Epidermal melanocyte (primary cell): ENCODE data around the gene GPC5.

Experiments used
- DNase-seq: peaks from one replicate; pipeline ENCODE4 v3.0.0; 2011; ENCODE audit warnings: low spot score; ENCODE audit not compliant: insufficient read length

Gene GPC5

DNA sequence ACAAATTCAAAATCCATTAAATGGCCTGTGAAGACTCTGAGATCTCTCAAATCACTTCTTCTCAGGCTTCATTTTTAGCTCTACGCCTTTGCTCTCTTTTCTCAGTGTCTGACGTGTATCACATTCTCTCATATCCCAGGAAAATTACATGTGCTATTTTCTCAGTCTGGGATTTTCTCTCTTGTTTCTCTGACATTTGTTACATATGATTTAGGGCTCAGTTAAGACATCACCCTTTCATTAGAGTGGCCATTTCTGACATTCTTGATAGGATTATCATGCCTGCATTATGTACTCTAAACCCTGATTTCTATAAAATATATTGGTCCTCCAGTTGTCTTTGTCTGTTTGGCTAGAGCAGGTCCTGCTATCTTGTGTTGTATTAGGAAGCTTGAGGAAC, 136.6 kb downstream of the GPC5 start:
- no peak for DNase-seq

DNA sequence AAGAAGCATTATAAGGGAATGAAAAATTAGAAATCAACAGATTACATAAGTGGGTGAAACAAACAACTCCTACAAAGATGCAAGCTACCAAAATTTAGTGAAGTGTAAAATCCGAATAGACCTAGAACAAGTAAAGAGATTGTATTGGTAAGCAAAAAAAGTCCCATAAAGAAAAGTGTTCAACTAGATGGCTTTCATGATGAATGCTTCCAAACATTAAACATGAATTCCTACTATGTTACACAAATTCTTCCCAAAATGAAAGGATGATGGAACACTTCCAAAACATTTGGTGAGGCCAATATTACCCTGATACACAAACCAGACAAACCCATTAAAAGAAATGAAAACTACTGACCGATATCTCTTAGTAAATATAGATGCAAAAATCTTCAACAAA, 139.0 kb downstream of the GPC5 start:
- no peak for DNase-seq

DNA sequence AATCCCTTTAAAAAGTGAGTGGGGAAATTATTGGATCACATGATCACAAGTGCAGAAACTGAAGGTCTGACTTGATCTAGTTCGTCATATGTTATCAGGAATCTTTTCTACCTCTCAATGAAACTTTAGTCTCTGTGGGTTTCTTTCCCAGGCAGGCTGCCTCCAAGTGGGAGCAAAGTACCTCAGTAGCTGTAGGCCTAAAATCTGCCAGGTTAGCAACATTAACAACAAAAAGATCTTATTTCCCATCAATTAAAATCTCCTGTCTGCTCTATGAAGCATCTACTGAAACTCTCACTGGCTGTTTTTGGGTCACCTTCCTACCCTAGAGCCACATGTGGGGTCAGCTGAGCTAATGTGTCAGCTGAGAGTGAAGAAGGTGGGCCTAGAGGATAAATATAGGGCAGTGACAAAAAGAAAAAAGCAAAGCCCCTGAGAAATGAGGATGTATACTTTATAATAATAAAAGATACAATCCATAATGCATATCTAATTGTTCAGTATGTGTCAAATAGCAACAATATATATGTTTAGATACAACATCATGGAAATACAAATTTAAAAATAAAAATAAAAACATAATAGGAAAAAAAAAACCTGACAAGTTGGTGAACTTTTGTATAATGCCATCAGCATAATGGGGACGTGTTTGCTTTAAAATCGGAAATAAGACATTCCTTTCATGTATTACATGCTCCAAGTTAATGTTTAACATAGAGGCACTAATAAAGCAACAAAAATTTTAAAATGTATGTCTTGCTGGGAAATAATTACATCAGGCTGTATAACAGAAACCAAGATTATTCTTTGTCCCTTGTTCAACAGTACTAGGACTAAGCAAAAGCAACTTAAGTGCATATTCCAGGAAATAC, 141.1 kb downstream of the GPC5 start:
- no peak for DNase-seq

DNA sequence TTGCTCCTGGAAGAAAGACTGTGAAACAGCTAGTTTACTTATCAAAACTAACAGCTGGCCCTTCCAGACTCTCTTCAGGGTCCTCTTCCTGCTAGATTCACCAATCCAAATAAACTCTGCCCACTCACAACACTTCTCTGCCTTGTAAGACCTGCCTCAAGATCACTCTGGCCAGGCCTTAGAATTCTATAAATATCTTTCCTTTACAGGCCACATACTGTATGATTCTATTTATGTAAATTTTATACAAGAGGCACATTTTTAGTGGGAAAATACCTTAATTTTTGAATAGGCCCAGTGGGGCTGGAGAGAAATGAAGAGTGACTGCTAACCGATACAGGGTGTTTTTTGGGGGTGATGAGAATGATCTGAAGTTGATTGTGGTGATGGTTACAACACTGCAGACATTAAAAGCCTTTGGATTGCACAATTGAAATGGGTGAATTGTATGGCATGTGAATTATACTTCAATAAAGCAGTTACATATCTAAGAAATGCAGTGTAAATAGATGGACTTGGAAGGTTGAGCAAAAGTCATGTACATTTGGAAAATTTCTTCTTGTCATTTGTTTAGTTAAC, 141.8 kb downstream of the GPC5 start:
- no peak for DNase-seq

DNA sequence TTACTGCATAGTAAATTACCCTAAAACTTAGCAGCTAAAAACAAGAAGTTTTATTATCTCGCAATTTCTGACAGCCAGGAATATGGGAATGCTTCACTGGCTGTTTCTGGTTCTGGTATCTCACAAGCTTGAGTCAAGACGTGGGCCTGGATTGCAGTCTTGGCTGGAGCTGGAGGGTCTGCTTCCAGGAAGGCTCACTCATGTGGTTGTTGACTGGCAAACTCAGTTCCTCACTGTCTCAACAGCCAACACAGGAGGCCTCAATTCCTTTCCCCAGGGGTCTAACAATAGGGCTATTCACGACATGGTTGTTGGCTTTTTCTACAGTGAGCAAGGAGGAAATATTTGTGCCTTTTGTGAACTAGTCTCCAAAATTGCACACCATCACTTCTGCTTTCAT, 146.3 kb downstream of the GPC5 start:
- no peak for DNase-seq

DNA sequence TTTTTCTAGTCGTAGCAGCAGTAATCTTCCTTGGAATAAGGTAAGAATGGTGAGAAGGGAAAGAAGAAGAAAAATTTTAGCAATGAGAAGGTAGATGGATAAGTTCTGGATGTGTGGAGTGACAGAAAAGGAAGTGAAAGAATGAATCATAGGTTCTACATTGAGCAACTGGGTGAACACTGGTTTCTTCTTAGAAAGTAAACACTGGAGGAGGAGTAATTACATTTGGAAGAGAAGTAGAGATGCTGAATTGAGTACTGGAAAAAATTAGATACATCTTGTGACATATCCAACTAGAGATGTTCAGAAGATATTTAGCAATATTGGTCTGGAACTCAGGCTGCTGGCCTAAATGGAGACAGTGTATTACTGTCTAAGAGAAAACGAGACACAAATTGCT, 148.5 kb downstream of the GPC5 start:
- DNase-seq: no peak

DNA sequence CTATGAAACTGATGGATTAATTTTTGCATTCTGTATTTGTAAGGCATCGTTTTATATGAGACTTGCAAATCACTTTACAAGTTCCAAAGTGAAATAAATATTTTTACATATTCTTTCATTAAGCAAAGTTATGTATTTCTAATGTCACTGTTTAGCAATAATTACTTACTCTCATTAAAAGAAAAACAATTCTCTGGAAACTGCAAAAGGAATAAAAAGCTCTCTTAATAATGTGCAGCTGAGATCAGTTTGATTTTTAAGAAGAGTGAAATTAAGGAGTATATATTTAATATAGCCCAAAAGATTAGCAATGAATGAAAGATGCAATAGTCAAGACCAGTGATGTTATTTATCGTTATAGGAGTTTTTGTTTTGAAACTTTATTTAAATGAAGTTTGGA, 155.2 kb downstream of the GPC5 start:
- no peak for DNase-seq

DNA sequence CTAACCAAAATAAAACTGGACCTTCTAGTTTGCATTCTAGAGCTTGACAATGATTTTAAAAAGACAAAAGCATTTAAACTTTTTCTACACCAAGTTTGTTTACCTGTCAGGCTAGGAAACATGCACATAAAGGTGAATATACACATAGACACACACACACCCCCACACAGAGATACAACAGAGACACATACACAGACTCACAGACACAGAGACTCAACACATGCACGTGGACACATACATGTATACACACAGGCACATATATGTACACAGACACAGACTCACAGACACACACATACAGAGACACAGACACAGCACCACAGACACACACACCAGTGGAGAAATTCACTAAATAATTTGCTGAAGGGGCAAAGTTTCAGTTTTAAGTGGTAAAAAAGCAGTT, 155.7 kb downstream of the GPC5 start:
- DNase-seq: no peak

DNA sequence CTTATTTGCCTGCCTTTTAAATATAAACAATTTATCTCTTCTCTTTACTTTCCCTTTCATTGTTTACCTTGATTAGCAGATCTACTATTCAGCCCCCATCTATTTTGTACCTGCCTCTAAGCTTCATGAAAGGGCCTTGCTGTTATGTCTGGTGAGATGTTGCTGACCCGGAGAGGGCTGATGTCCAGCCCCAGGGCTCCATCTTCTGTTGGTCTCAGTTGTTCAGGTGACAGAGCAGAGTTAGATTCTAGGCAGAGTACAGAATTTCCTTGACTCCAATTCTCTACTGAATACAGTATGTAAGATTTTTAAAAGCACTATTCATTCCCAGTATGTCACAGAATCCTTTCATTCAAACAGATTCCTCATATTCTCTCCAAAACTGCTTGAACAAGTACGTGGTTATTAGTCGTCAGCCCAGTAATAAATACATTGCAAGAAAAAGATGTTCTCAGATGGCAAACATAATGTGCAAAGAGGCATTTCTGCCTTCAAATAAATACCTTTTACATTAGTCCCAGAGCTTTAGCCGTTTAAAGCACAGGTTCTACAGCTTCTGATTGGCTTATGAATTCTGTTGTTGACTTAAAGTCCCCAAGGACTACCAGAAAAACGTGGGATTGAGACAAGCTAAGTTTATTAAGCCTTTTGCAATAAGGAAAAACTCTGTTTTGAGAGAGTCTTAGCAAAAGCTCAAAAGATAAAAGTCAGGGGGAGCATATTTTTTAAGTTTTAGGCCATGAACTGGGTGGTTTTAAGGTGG, 159.1 kb downstream of the GPC5 start:
- DNase-seq: no peak

DNA sequence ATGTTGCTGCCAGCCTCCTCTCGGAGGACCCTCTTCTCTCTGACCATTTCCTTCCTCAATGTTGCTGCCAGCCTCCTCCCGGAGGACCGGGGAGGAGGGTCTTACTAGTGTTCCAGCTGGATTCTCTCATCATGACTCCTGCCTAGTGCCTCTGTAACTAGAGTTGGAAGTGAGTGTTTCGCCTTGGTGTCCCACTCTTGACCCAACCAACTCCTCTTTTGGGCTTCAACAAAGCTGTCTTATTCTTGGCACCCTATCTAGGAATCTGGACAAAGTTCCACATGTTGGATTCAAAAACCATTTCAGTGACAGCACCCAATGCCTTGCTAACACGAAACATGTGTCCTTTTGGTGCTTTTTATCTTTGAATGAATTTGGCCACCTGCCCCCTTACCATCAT, 165.4 kb downstream of the GPC5 start:
- no peak for DNase-seq

DNA sequence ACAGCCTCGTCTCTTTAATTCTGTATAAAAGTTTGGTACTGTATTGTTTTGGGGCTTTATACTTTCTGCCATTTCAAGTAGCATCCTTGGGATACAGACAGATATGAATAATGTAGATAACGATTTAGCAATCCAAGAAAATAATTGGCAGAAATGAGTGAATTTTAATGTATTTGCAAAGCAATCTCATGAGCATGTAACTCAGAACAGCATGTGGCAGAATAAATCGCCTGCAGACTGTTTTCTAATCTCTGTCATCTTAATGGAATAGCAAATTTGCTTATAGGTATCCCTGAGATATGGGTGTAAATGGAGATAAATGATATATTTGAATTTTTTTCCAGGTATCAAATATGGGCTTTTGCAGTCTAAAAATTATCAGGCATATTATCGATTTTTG, 166.0 kb downstream of the GPC5 start:
- no peak for DNase-seq

DNA sequence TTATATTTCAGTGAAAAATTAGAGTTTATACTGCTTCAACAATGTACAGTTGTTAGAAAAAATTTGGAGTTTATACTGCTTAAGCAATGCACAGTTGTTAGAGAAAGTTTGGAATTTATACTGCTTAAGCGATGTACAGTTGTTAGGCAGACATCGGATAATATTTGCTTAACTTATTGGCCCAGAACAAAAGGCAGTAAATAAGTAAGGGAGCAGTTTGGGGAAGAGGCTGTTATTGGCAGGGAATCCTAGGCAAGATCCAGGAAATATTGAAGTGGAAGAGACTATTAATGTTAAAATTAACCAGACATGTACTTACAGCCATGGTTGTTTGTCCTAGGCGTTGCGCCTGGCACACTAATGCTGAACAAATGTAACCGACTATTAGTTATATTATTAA, 166.9 kb downstream of the GPC5 start:
- no peak for DNase-seq

DNA sequence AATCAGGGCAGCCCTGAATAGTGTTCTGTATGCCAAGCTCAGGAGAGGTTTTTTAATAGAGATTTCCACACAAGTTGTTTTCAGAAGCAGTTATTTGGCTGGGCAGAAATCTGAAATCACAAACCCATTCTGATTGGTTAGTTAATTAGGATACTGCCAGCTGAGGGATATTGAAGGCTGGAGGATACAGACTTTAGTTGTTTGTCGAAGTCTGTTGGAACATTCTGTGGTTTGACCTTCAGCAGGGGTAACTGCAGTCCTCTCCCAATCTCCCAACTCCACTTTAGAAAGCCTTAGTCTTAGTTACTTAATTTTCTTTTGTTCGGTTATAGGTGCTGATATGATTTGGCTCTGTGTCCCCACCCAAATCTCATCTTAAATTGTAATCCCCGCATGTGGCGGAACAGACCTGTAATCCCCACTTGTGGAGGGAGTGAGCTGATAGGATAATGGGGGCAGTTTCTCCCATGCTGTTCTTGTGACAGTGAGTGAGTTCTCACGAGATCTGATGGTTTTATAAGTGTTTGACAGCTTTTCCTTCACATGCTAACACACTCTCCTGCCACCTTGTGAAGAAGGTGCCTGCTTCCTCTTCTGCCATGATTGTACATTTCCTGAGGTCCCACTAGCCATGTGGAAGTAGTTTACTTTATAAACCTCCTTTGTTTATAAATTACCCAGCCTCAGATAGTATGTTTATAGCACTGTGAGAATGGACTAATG, 169.2 kb downstream of the GPC5 start:
- DNase-seq: no peak

DNA sequence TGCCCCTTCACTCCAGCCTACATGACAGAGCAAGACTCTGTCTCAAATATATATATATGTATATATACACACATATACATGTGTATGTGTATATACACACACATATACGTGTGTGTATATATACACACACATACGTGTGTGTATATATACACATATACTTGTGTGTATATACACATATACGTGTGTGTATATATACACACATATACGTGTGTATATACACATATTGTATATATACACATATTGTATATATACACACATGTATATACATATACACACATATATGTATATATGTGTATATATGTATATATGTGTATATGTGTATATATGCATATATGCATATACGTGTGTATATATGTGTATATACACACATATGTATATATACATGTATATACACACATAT, 173.3 kb downstream of the GPC5 start:
- no peak for DNase-seq

DNA sequence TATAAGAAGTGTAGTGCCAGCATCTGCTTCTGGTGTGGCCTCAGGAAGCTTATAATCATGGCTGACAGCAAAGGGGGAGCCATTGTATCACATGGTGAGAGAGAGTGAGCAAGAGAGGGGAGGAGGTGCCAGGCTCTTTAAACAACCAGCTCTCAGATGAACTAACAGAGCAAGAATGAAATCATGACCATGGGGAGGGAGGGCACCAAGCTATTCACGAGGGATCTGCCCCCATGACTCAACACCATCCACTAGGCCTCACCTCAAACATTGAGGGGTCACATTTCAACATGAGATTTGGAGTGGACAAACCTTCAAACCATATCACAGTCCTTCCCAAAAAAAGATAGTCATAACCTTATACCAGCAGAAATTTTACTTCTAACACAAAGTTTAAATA, 174.0 kb downstream of the GPC5 start:
- no peak for DNase-seq

DNA sequence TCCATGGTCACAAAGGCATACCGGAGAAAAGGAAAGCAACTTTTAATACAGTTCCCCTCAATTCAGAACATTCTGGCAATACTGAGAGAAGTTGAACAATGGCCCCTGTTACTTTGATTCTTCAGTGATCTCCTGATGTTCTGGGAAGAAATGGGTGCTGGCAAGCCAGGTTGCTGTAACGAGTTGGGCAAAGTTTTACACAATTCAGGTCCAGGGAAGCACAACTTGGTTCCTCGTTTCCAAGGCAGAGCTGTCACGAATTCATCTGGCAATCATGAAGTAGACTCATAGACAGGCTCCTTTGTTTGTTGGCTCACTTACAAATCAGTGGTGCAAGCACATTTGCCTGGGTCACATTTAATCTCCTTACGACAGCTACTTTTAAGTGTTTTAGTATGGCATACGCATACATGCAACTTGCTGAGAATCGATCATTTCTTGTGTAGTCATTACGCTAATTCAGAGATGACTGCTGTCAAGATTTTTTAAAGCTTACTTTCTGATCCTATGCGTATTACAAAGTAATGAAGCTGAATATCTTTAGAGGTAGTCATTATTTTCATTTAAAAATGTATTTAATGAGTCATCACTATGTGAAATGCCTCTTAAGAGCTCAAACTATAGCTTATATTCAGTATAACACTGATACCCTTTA, 174.7 kb downstream of the GPC5 start:
- no peak for DNase-seq

DNA sequence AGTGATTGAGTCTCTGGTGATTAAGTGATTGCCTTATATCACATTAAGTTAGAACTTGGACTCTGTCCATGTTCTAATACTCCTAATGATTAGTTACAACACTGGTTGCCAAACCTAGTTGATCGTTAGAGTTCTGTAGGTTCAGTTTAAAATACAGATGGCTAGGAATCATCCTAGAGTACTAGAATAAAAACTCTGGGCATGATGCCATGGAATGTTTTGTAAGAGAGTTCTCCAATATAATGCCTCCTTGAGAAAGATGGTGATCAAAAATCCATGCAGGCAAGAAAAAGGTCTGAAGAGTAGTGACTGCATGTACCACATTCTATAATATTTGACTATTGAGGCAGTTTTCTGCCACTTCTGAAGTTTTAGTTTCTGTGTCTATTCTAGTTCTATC, 176.3 kb downstream of the GPC5 start:
- DNase-seq: no peak

DNA sequence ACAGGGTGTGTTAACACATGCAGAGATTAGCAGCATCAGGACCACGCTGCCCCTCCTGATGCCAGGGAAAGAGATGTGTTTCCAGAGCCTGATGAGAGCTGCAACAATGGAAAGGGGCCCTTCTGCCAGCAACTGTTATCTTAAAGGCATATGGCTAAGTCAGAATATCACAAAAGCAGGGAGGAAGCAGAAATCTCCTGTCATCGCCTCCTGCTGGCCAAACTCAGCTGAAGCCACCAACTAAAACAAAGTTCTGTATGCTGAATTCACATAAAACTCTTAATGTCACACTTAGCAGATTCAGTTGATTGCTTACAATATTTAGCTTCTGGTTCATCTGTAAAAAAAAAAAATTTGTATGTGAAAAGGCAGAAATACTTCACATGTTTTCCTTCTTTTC, 178.2 kb downstream of the GPC5 start:
- DNase-seq: no peak

DNA sequence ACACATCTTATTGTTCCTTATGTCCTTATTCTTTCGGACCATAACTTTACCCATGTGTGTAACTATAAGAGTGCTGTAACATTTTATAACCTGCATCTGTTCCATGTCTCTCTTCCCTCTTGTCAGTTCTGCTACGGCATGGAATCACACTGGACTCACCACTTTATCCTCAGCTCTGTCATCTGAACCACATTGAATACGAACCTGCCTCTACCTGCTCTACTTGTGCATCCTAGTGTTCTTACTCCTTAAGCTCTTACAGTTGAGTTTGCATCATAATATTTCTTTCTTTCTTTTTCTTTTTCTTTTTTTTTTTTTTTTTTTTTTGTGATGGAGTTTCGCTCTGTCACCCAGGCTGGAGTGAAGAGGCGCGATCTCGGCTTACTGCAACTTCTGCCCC, 180.9 kb downstream of the GPC5 start:
- no peak for DNase-seq

DNA sequence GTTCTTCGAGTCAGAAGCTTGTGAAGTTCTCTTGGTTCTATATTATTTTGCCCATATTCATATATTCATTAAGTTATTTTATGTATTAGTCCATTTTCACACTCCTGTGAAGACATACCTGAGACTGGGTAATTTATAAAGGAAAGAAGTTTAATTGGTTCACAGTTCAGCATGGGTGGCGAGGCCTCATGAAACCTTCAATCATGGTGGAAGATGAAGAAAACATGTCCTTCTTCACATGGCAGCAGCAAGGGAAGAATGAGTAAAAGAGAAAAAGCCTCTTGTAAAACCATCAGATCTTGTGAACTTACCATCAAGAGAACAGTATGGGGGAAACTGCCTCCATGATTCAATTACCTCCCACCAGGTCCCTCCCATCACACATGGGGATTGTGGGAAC, 182.3 kb downstream of the GPC5 start:
- no peak for DNase-seq

DNA sequence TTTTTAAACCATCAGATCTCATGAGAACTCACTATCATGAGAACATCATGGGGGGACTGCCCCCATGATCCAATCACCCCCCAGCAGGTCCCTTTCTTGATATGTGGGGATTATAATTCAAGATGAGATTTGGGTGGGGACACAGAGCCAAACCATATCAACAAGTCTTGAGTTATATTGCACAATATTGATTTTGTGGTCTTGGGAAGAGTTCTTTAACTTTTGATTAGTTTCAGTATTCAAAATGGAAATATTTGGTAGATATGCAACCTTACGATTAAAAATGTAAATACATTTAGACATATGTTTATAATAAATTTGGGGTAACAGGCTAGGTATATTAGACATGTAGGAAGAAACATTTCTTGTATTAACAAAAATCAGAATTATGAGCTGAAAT, 188.2 kb downstream of the GPC5 start:
- no peak for DNase-seq
